ENCODE measurements around the gene ANKRD17. TPM values are rescaled to one million over a fixed set of nuclear protein-coding genes. Genes with fewer than 3 reads are reported as not detected.

Gene ANKRD17
- total RNA-seq, 6 experiments from 2014 or later = 25.1 to 34.0 (median 28.1) TPM

GRCh38 chr4:73194064-73194463, 64.5 kb downstream of the ANKRD17 start:
- TF ChIP-seq, protein P1, sequence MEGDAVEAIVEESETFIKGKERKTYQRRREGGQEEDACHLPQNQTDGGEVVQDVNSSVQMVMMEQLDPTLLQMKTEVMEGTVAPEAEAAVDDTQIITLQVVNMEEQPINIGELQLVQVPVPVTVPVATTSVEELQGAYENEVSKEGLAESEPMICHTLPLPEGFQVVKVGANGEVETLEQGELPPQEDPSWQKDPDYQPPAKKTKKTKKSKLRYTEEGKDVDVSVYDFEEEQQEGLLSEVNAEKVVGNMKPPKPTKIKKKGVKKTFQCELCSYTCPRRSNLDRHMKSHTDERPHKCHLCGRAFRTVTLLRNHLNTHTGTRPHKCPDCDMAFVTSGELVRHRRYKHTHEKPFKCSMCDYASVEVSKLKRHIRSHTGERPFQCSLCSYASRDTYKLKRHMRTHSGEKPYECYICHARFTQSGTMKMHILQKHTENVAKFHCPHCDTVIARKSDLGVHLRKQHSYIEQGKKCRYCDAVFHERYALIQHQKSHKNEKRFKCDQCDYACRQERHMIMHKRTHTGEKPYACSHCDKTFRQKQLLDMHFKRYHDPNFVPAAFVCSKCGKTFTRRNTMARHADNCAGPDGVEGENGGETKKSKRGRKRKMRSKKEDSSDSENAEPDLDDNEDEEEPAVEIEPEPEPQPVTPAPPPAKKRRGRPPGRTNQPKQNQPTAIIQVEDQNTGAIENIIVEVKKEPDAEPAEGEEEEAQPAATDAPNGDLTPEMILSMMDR (IDR thresholded peaks at IDR 0.05) = no peak
- TF ChIP-seq POLR2A (IDR thresholded peaks at IDR 0.05) = no peak
- WGBS (ENCODE audit: insufficient coverage, low coverage, low lambda C conversion rate, missing lambda C conversion rate) = 83% methylated on average over 2 of the region's 2 CpGs
- H3K4me3 ChIP-seq = no peak overlapping the region
- ATAC-seq (no peak), DNase-seq (no peak)
- H3K27me3 ChIP-seq = no peaks in the 10 kb centered on the region
- no peak overlapping the region for H3K27ac ChIP-seq
- no peaks in the 10 kb centered on the region for H3K9me3 ChIP-seq
- intact Hi-C loops (cut with DNase I) = no loop called here
- H3K4me1 ChIP-seq = no peaks in the 10 kb centered on the region
- H3K36me3 ChIP-seq = no peaks in the 10 kb centered on the region

GRCh38 chr4:73193659-73194058, 64.9 kb downstream of the ANKRD17 start:
- intact Hi-C loops (cut with DNase I) = no loop called here
- H3K4me3 ChIP-seq = no peak overlapping the region
- TF ChIP-seq, protein P1 (IDR thresholded peaks at IDR 0.05) = no peak
- no peak for TF ChIP-seq POLR2A (IDR thresholded peaks at IDR 0.05)
- no peaks in the 10 kb centered on the region for H3K36me3 ChIP-seq
- H3K27me3 ChIP-seq = no peaks in the 10 kb centered on the region
- no peak overlapping the region for H3K27ac ChIP-seq
- ATAC-seq (no peak), DNase-seq (no peak)
- 83% methylated on average over 2 of the region's 4 CpGs for WGBS (ENCODE audit: insufficient coverage, low coverage, low lambda C conversion rate, missing lambda C conversion rate)
- no peaks in the 10 kb centered on the region for H3K4me1 ChIP-seq
- no peaks in the 10 kb centered on the region for H3K9me3 ChIP-seq

DNA sequence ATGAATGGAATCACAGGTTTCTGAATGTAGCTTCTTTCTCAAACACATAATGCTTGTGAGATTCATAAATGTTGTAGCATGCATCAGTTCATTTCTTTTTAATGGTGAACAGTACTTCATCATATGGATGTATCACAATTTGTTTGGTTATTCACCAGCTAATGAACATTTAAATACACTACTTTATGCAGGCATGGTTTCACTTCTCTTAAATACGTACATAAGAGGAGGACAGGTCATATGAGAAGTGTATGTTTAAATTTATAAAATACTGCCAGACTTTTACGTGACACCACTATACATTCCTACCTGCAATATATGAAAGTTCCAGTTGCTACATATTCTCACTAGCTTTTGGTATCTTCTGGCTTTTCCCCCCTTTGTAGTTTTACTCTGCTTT, 65.4 kb downstream of the ANKRD17 start:
- 70% methylated on average over 2 of the region's 2 CpGs for WGBS (ENCODE audit: insufficient coverage, low coverage, low lambda C conversion rate, missing lambda C conversion rate)
- no peak for ATAC-seq
- Histone ChIP-seq H3K4me3 (no peak overlapping the region), H3K27ac (no peak overlapping the region), H3K9me3 (no peaks in the 10 kb centered on the region), H3K4me1 (no peaks in the 10 kb centered on the region), H3K36me3 (no peaks in the 10 kb centered on the region), H3K27me3 (no peaks in the 10 kb centered on the region)
- TF ChIP-seq POLR2A (IDR thresholded peaks at IDR 0.05) = no peak
- TF ChIP-seq, protein P1 (IDR thresholded peaks at IDR 0.05) = no peak
- no peak for DNase-seq
- intact Hi-C loops (cut with DNase I) = no loop called here

GRCh38 chr4:73189274-73189810, 69.3 kb downstream of the ANKRD17 start:
- no peak for TF ChIP-seq POLR2A (IDR thresholded peaks at IDR 0.05)
- TF ChIP-seq, protein P1 (IDR thresholded peaks at IDR 0.05) = no peak
- H3K9me3 ChIP-seq = no peaks in the 10 kb centered on the region
- H3K4me1 ChIP-seq = no peaks in the 10 kb centered on the region
- 90% methylated on average over 7 of the region's 9 CpGs for WGBS (ENCODE audit: insufficient coverage, low coverage, low lambda C conversion rate, missing lambda C conversion rate)
- no peak for DNase-seq
- no peak overlapping the region for H3K4me3 ChIP-seq
- no peak for ATAC-seq
- intact Hi-C loops (cut with DNase I) = no loop called here
- no peak overlapping the region for H3K27ac ChIP-seq
- no peaks in the 10 kb centered on the region for H3K27me3 ChIP-seq
- no peaks in the 10 kb centered on the region for H3K36me3 ChIP-seq

GRCh38 chr4:73187325-73187724, 71.3 kb downstream of the ANKRD17 start:
- TF ChIP-seq, protein P1 (IDR thresholded peaks at IDR 0.05) = no peak
- TF ChIP-seq POLR2A (IDR thresholded peaks at IDR 0.05) = no peak
- WGBS (ENCODE audit: insufficient coverage, low coverage, low lambda C conversion rate, missing lambda C conversion rate) = 65% methylated on average over 4 of the region's 4 CpGs
- H3K4me3 ChIP-seq = no peak overlapping the region
- intact Hi-C loops (cut with DNase I) = no loop called here
- H3K27ac ChIP-seq = no peak overlapping the region
- no peak for DNase-seq
- no peaks in the 10 kb centered on the region for H3K9me3 ChIP-seq
- H3K36me3 ChIP-seq = no peaks in the 10 kb centered on the region
- H3K4me1 ChIP-seq = peaks cover 0 to 9% (median 0%) of the 10 kb centered on the region in 4 donors
- ATAC-seq = peak; percentile 38 to 54 (median 46)
- no peaks in the 10 kb centered on the region for H3K27me3 ChIP-seq

Measured in right lobe of liver (tissue), 6 donors.